Right lobe of liver (tissue), 4 donors: Measurements from ENCODE around the gene CYP4B1.

Source experiments
- CTCF ChIP-seq, 4 donors: fragments of 200-600 bp in 3 of 4; fragments of 450-650 bp in 1 of 4; IDR thresholded peaks; one replicate each; pipeline versions ENCODE4 v1.5.1 to v1.8.0; 2016 to 2022; ENCODE audit warnings: antibody characterized with exemption in 4 of 4, mild to moderate bottlenecking in 2 of 4
- POLR2A ChIP-seq: fragments of 450-650 bp; IDR thresholded peaks from one replicate; pipeline ENCODE4 v1.6.1; 2017; ENCODE audit warnings: antibody characterized with exemption, mild to moderate bottlenecking
- donor health status: DM: no; HTN: no; CAD: no.
- donor health status: DM: no; HTN: no; CAD: no.
- donor health status: DM: no; HTN: yes; CAD: no.

- TF ChIP-seq CTCF (IDR thresholded peaks at IDR 0.05), result no peak
- TF ChIP-seq POLR2A, result no peak
These were observed 41.4 kb upstream of the CYP4B1 start for GRCh38 chr1:46757247-46757955.
